ENCODE data around the gene LHX2. TPM values are rescaled to one million over a fixed set of nuclear protein-coding genes. Genes with fewer than 3 reads are reported as not detected.

The LHX2 gene
- total and polyA plus RNA-seq, 9 of the 15 experiments (the other 6 are each of a cell fraction or from before 2014, with no cell fraction given) = 0.07 TPM; not detected in 8

DNA sequence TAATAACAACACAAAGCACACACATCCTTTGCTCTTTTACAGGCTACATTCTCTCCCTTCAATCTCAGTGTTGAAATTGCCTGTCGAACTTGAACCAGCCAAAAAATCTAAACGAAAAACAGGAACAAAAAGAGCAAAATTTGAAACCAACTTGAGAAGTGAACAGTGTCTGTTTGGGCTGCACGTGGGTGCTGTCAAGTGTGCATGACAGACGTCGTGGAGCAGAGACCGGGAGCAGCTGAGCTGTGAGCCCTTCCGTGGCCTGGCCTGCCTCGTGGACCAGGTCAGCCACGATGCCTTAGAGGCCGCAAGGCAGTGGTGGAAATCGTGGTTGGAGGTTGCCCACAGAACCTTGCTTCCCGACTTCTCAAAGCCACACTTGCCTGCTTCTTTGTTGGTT, 46.8 kb upstream of the LHX2 start:
- WGBS (ENCODE audit: insufficient coverage, low coverage, missing lambda C conversion rate) = under 1% methylated on average over 12 of the region's 12 CpGs
- no peak for ATAC-seq
- H3K36me3 ChIP-seq (ENCODE audit: control insufficient read depth, insufficient read depth, low read length) = no peaks in the 10 kb centered on the region
- in situ Hi-C loops (cut with MboI) (no loop called here), intact Hi-C loops (cut with micrococcal nuclease) (no loop called here)
- POLR2A ChIA-PET = no interaction called here
- no peaks in the 10 kb centered on the region for H3K79me2 ChIP-seq (ENCODE audit: control insufficient read depth, insufficient read depth, low read length)
- H3K27me3 ChIP-seq (ENCODE audit: control insufficient read depth in 2 of 2, insufficient read depth in 2 of 2, low read length in 2 of 2) = peaks cover 37 to 53% of the 10 kb centered on the region in 2 experiments
- no peak for DNase-seq (ENCODE audit: extremely low read depth in 1 of 4, low spot score in 3 of 4)
- H3K27ac ChIP-seq (ENCODE audit: extremely low read depth, low read depth, low read length) = no peak overlapping the region
- H3K4me3 ChIP-seq = no peak overlapping the region
- H3K9me1 ChIP-seq (ENCODE audit: control insufficient read depth, insufficient read depth, low read length) = no peaks in the 10 kb centered on the region
- H3K9me3 ChIP-seq (replicated peaks; ENCODE audit: control insufficient read depth, insufficient read depth, low read depth, low read length) = no peaks in the 10 kb centered on the region
- H3K4me1 ChIP-seq (replicated peaks in 1 of 2; ENCODE audit: control insufficient read depth in 2 of 2, insufficient read depth in 2 of 2, low read length in 2 of 2) = no peaks in the 10 kb centered on the region
- no TSS peak for BruUV-seq (replicated peaks)
- H3K4me2 ChIP-seq (ENCODE audit: insufficient read depth, low read length) = no peak overlapping the region
- H4K20me1 ChIP-seq (replicated peaks; ENCODE audit: control insufficient read depth, insufficient read depth, low read length) = no peaks in the 10 kb centered on the region
- FAIRE-seq = no peak
- no peak overlapping the region; a peak in 1 of 4 replicates for H3K9ac ChIP-seq (ENCODE audit: insufficient read depth in 1 of 2, low read depth in 2 of 2, low read length in 2 of 2)
- CTCF ChIA-PET (ENCODE audit: low intra/inter-chr PET ratio) = no interaction called here
- H2AFZ ChIP-seq (ENCODE audit: low read depth, low read length) = no peak overlapping the region
- TF ChIP-seq HDGF (IDR thresholded peaks at IDR 0.05) (no peak), ZNF699 (CRISPR knock-in tag; IDR thresholded peaks at IDR 0.05; ENCODE audit: insufficient replicate concordance) (no peak), SLC30A9 (CRISPR knock-in tag; IDR thresholded peaks at IDR 0.05) (no peak), CBFB (CRISPR knock-in tag; IDR thresholded peaks at IDR 0.05) (no peak), RAD51 (IDR thresholded peaks at IDR 0.05; ENCODE audit: borderline replicate concordance, low read depth) (no peak), NR4A1 (CRISPR knock-in tag; IDR thresholded peaks at IDR 0.05) (no peak), NR4A1 (tag; IDR thresholded peaks at IDR 0.05) (no peak), ELF1 (tag; IDR thresholded peaks at IDR 0.05) (no peak), CCAR2 (IDR thresholded peaks at IDR 0.05; ENCODE audit: low read depth, low read length) (no peak), FOSL1 (tag; conservative IDR thresholded peaks at IDR 0.05) (no peak), ATF7 (IDR thresholded peaks at IDR 0.05) (no peak), ZNF507 (tag; conservative IDR thresholded peaks at IDR 0.05) (no peak)
- TF ChIP-seq, protein P1, sequence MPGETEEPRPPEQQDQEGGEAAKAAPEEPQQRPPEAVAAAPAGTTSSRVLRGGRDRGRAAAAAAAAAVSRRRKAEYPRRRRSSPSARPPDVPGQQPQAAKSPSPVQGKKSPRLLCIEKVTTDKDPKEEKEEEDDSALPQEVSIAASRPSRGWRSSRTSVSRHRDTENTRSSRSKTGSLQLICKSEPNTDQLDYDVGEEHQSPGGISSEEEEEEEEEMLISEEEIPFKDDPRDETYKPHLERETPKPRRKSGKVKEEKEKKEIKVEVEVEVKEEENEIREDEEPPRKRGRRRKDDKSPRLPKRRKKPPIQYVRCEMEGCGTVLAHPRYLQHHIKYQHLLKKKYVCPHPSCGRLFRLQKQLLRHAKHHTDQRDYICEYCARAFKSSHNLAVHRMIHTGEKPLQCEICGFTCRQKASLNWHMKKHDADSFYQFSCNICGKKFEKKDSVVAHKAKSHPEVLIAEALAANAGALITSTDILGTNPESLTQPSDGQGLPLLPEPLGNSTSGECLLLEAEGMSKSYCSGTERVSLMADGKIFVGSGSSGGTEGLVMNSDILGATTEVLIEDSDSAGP (CRISPR knock-in tag; IDR thresholded peaks at IDR 0.05) = no peak
- TF ChIP-seq, protein P2, sequence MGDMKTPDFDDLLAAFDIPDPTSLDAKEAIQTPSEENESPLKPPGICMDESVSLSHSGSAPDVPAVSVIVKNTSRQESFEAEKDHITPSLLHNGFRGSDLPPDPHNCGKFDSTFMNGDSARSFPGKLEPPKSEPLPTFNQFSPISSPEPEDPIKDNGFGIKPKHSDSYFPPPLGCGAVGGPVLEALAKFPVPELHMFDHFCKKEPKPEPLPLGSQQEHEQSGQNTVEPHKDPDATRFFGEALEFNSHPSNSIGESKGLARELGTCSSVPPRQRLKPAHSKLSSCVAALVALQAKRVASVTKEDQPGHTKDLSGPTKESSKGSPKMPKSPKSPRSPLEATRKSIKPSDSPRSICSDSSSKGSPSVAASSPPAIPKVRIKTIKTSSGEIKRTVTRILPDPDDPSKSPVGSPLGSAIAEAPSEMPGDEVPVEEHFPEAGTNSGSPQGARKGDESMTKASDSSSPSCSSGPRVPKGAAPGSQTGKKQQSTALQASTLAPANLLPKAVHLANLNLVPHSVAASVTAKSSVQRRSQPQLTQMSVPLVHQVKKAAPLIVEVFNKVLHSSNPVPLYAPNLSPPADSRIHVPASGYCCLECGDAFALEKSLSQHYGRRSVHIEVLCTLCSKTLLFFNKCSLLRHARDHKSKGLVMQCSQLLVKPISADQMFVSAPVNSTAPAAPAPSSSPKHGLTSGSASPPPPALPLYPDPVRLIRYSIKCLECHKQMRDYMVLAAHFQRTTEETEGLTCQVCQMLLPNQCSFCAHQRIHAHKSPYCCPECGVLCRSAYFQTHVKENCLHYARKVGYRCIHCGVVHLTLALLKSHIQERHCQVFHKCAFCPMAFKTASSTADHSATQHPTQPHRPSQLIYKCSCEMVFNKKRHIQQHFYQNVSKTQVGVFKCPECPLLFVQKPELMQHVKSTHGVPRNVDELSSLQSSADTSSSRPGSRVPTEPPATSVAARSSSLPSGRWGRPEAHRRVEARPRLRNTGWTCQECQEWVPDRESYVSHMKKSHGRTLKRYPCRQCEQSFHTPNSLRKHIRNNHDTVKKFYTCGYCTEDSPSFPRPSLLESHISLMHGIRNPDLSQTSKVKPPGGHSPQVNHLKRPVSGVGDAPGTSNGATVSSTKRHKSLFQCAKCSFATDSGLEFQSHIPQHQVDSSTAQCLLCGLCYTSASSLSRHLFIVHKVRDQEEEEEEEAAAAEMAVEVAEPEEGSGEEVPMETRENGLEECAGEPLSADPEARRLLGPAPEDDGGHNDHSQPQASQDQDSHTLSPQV (IDR thresholded peaks at IDR 0.05) = no peak
- TF ChIP-seq, protein P3, sequence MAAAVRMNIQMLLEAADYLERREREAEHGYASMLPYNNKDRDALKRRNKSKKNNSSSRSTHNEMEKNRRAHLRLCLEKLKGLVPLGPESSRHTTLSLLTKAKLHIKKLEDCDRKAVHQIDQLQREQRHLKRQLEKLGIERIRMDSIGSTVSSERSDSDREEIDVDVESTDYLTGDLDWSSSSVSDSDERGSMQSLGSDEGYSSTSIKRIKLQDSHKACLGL (CRISPR knock-in tag; IDR thresholded peaks at IDR 0.05; ENCODE audit: borderline replicate concordance, poor library complexity, severe bottlenecking) = no peak
- TF ChIP-seq, protein P4, sequence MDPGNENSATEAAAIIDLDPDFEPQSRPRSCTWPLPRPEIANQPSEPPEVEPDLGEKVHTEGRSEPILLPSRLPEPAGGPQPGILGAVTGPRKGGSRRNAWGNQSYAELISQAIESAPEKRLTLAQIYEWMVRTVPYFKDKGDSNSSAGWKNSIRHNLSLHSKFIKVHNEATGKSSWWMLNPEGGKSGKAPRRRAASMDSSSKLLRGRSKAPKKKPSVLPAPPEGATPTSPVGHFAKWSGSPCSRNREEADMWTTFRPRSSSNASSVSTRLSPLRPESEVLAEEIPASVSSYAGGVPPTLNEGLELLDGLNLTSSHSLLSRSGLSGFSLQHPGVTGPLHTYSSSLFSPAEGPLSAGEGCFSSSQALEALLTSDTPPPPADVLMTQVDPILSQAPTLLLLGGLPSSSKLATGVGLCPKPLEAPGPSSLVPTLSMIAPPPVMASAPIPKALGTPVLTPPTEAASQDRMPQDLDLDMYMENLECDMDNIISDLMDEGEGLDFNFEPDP (CRISPR knock-in tag; IDR thresholded peaks at IDR 0.05) = no peak
- TF ChIP-seq, protein P5, sequence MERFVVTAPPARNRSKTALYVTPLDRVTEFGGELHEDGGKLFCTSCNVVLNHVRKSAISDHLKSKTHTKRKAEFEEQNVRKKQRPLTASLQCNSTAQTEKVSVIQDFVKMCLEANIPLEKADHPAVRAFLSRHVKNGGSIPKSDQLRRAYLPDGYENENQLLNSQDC (CRISPR knock-in tag; IDR thresholded peaks at IDR 0.05) = no peak
